ENCODE results near the gene DPH2.

DPH2 gene

DNA sequence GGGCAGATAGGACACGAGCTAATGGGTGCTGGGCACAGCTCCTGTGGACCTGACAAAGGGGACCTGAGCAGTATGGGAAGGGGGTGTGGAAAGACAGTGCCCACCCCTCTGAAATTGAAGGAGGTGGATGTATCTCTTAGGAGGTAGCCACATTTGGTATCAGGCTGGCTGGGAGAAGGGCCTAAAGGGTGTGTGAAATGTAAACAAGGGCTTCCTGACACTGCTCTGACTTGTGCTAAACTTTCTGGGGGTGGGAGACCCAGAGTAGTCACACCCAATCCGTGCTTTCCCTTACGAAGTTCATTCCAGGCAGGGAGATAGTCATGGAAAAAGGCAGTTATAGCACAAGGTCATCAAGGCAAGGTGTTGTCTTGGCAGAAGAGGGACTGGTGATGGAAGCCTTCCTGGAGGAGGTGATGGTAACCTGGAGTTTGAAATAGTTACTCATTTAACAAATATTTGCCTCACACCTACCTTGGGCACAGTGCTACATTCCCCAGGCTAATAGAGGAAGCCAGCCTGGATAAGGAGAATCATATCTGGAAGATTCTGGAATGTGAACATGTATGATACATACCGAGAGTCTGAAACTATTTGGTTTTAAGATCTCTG is 16.3 kb downstream of the DPH2 start:
- DNase-seq: no peak

DNA sequence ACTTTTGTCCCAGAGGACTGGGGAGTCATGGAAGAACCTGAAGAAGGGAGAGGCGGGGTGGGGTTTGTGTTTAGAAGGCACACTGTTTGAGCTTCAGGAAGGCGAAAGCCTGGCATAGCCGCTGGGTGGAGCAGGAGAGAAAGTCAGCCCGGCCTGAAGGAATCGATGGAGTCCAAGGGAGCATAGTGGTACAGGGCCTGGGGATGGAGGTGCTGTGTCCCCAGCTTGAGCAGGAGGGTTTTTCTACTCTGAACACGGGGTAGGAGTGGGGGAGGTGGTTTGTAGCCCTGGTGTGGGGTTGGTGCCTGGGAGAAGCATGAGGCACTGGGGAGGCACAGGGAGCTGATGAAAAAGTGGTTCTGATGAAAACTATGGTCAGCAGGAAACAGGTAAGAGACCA is 16.9 kb downstream of the DPH2 start:
- DNase-seq: no peak

DNA sequence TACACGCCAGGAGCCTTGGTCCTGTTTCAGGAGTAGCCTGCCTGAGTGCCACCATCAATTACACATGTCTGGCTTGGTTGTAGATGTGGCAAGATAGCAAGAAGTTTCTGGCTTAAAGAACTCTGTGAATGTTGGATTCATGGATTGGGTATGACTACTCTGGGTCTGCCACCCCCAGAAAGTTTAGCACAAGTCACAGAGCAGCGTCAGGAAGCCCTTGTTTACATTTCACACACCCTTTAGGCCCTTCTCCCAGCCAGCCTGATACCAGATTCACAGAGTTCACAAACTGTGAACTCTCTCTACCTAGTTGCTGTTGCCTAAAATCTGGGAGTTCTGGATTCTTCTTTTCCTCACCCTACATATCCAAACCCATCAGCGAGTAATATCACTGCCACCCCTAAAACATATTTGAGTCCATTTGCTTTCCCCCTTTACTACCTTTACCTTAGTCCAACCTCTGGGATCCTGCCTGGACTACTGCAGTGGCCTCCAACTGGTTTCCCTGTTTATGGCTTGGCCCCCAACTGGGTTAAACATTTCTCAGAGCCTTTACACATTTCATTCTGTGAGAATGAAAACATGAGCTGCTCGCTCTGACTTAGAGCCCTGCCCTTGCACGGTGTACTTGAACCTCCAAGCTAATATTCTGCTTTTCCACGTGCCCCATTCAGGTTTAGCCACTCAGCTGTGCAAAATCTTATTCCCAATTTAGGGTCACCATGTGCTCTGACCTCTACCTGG is 17.5 kb downstream of the DPH2 start:
- no peak for DNase-seq

DNA sequence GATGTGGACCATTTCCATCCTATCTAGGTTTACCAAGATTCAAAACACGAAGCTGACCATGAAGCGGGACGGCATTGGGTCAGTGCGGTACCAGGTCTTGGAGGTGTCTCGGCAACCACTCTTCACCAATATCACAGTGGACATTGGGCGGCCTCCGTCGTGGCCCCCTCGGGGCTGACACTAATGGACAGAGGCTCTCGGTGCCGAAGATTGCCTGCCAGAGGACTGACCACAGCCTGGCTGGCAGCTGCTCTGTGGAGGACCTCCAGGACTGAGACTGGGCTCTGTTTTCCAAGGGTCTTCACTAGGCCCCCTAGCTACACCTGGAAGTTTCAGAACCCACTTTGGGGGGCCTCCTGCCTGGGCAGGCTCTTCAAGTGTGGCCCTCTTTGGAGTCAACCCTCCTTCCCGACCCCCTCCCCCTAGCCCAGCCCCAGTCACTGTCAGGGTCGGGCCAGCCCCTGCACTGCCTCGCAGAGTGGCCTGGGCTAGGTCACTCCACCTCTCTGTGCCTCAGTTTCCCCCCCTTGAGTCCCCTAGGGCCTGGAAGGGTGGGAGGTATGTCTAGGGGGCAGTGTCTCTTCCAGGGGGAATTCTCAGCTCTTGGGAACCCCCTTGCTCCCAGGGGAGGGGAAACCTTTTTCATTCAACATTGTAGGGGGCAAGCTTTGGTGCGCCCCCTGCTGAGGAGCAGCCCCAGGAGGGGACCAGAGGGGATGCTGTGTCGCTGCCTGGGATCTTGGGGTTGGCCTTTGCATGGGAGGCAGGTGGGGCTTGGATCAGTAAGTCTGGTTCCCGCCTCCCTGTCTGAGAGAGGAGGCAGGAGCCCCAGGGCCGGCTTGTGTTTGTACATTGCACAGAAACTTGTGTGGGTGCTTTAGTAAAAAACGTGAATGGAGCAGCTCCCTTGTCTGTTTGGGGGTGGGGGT is 20.7 kb downstream of the DPH2 start:
- DNase-seq: no peak

DNA sequence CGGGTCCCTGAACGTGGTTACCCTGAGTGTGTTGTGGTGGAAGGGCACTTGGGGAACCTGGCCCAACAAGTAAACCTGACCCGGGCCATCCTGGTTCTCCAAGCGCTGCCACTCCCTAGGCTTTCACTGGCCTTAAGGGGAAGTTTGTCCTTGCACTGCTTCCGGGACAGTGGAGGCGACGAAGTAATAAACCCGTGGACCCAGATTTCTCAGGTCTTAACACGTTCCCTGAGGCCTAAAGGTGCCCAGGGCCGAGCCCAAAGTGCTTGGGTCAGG is 21.3 kb downstream of the DPH2 start:
- DNase-seq: no peak

DNA sequence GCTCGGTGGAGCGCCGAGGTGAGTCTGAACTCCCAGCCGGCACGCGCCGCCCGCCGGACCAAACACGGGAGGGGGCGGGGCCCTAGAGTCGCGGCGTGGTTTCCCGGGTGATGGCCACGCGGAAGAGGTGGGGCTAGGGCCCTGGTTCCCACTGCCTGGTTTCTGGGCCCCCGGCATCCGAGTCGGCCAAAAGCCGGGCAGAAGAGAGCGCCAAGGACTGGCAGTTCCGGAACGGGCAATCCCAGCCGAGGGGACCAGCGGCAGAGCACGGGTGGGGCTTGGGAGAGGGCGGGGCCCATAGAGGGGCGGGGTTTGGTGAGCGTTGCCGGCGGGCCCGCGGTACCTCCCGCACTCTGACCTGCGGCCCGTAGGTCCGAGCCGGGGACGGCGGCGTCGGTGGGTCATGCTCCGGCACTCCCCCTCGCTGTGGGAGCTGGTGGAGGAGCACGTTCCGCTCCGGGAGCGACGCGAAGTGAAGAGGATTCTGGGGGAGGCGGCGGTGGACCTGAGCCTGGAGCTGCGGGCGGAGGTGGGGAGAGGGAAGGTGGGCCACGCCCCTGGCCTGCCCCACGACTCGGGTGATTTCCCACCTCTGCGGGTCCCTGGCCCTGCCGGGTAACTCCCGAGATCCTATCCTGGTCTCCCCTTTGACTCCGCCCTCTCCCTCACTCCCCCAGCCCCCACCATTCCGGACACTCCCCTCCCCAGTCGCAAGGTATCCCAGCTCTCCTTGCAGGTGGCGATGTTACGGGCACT is 21.8 kb downstream of the DPH2 start, which contains the start of gene CCDC24:
TSS of gene CCDC24 (plus strand) at position 124 of the 756 bp plus-strand sequence. CDS start at position 404, 280 bp downstream.
- DNase-seq: no peak

DNA sequence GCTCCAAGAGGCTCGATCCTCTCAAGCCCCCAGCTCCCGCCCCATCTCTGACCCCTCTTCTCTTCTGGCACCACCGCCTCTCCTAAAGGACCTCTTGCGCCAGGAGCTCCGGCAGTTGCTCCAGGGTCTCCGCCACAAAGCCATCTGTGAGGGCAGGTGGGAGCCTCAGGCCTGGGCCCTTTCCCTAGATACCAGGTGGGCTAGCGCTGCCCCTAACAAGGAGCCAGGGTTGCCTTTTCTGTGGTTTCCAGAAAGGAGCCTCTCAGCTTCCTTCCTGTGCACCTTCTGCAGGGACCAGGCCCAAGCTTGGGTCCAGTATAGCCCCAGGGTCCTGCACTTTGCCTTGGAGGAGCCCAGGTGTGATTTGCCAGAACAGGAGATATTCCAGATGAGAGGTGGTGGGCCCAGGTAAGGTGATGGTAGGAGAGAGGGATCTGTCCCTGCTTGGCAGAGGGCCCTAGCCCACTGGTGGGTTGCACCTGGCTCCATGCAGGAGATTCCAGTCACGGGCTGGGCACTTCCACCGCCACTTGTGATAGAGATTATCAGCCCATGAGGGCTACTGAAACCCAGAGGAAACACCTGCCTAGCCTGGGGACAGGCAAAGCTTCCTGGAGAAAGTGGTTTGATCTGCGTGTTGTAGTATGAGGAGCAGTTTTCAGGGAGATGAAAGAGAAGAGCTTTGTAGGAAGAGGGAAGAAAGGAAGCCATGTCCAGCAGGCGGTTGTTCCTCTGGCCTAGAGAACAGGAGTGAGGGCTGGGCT is 22.6 kb downstream of the DPH2 start:
- no peak for DNase-seq

DNA sequence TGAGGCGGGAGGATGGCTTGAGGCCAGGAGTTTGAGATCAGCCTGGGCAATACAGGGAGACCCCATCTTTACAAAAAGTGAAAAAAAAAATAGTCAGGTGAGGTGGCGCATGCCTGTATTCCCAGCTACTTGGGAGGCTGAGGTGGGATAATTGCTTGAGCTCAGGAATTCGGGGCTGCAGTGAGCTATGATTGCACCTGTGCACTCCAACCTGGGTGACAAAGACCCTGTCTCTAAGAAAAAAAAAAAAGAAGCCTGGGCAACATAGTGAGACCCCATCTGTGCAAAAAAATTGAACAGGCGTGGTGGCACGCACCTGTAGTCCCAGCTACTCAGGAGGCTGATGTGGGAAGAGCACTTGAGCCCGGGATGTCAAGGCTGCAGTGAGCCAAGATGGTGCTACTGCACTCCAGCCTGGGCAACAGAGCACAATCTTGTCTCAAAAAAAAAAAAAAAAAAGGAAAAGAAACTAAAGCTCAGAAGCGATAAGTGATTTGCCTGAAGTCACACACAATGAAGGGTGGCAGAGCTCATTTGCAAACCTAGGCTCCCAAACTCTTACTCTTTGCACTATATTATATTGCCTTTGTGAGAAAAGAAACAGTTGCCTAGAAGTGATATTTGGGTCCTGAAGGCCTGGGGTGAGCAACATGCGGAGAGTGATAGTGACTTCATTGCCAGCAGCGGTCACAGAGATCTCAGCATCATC is 23.6 kb downstream of the DPH2 start:
- no peak for DNase-seq

DNA sequence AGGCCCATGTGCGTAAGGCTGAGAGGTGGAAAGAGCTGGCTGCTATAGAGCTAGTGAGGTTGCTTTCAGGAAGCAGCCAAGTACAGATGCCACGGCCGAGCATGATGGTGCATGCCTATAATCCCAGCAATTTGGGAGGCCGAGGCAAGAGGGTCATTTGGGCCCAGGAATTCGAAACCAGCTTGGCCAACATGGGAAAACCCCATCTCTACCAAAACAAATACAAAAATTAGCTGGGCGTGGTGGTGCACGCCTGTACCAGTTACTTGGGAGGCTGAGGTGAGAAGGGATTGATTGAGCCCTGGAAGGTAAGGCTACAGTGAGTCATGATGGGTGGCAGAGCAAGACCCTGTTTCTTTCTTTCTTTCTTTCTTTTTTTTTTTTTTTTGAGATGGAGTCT is 24.3 kb downstream of the DPH2 start:
- DNase-seq: no peak

DNA sequence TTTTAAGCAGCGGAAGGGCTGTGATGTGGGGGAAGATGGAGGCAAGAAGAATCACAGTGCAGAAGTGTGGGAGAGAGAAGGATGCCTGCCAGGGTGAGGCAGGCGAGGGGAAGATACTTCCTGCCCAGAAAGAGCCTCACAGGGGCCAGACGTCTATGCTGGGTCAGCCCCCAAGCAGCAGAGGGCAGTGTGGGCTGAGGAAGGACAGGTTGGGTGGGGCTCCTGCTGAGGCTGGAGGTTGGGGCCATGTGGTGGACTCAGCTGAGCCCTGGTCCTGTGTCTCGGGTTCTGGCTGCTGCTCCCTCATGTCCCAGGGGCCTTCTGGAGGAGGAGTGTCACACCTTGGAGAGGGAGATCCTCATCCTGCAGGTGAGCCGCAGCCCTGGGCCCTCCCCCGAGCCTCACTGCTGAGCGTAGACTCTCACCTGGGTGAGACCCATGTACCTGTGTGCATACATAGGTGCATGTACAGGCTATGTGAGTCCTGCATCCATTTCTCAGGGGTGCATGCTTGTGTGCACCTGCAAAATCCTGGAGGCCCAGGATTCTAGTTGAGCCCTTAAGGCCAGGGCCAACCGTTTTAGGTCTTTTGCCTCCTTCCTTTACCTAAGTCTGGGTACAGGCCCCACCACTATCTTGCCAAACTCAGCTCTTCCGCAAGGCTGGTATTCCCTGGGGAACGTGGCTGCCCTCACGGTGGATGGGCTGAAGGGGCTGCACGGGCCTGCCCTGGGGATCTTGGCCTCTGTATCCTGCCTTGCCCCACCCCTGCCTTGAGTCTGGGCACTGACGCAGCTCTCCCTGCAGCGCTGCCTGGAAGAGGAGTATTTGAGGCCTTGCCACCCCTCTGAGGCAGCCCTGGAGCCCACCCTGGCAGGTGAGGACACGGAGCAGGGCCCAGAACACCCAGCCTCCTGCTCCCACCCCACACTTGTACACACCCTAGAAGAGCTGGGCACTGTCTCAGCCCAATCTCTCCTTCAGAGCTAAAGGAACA is 25.3 kb downstream of the DPH2 start:
- DNase-seq: no peak

DNA sequence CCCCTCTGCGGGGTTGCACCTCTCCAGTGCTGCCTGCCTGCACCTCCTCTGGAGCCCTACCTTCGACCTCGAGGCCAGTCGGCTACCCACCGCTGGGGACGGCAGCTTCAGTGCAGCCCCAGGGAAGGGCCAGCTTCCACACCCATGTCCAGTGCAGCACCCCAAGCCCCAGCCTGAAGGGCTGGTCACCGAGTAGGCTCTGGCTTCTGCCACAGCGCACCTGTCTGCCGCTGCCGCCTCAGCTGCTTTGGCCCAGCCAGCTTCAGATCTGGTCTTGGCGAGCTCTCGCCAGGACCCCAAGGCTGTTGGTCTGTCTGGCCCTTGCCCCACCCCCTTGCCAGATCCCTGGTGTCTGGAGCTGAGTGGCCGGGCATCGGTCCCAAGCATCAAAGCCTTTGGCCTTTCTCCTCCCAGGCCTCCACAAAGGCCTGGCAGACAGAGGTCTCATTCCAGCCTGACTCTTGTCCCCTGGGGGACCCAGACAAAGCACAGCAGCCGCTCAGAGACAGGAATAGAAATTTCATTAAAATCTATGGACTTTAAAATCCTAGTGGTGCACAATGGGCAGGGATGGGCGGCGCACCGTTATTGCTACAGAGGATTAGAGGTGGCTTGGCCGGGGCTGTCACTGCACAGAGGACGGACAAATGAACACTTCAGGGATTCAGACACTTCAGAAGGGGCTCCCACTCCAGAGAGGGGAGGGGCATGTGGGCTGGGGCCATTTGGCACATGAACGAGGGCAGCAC is 26.3 kb downstream of the DPH2 start:
- DNase-seq: no peak

DNA sequence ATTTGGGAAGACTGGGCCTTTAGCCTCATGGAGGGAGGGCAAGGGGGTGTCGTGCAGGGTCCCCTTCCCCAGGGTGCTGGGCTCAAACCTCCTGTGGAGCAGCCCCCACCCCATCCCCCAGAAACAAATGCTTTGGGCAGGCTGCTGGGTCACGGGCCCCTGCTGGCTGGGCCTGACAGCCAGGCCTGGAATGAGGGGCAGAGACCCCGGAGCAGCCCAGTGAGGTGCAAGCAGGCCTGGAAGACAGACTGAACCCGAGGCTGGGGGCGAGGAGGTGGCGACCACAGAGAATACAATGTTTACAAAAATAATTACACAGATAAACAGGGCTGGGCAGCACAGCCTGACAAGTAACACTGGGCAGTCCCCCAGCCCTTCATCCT is 26.9 kb downstream of the DPH2 start:
- no peak for DNase-seq

DNA sequence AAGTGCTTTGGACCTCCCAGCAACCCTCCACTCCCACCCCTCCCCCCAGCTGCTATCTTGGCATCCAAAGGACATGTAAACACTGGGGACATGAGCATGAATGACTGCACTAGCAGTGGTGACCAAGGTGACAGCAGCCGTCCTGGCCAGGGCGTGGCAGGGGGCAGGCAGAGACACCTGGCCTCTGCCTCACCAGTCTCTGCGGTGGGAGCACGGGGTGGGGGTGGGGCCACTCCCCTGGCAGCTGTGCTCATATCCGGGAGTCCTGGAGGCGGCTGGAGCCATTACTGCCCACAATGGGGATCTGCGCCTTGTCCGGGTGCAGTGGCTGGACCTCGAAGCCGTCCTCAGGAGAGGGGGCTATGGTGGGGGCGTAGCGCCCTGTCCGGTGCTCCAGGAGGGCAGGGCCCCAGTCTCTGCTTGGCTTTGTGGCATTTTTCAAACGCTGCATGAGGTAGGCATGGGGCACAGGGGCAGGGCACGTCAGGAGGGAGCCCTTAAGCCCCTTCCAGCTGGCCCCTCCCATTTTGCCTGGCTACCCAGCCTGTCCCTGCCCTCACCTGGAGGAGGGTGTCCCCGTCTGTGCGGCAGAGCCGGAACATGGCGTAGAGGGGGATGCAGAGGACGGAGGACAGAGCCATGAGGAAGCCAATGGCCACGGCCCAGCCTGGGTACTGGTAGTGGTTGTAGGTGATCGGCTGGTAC is 27.6 kb downstream of the DPH2 start:
- DNase-seq: no peak

DNA sequence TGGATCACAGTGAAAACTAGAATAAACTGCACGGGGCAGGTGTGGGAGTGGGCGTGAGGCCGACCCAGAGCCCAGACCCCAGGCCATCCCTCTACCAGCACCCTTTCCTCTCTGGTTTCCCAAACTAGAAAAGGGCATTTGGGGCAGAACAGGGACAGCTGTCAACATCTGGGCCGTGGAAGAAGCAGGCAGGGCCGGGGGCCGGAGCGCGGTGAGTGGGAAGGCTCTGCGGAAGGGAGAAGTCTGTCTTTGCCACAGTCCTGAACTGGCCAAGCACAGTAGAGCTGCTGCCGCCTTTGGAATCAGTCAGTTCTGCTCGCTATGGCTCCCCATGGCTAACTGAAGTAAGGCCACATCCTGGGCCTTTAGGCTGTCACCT is 28.2 kb downstream of the DPH2 start:
- no peak for DNase-seq

DNA sequence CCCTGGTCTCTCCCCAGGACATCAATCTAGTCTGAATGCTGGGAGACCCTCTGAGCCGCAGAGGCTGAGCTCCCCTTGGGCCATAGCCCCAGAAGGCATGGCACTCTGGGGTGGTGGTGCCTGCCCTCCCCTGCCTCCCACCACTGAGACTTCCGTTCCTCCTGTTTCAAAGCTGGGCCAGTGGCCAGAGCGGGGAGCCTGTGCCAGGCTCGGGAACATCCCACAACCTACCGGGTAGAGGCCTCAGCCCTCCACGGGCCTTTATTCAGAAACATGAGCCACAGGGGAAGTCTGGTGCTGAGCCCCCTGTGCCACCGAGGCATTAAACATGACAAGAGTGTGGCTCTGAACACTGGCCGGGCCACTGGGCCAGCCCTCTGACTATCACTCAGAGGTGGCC is 29.6 kb downstream of the DPH2 start:
- no peak for DNase-seq

DNA sequence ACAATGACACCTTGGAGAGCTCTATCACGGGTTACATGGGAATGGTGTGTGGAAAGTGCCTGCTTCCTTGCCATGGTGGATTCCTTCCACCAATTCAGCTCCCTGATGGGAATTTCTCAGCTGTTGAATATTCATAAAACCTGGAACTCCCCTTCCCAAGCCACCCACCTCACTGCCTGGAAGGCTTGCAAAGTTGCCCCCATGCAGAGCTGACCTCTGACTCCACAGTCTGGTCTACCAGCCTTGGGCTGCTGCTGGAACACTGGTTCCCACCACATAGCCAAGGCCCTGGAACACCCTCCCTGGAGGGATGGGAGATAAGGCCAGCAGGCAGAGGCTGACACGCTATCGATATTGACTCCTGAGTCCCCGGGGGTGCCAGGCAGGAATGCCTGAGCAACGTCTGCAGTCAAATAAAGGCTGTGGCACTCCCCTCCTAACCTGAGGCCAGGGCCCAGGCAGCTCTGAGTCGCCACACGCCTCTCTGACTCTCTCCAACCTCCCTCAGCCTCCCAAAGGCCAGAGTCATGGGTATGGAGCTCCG is 30.4 kb downstream of the DPH2 start:
- no peak for DNase-seq

DNA sequence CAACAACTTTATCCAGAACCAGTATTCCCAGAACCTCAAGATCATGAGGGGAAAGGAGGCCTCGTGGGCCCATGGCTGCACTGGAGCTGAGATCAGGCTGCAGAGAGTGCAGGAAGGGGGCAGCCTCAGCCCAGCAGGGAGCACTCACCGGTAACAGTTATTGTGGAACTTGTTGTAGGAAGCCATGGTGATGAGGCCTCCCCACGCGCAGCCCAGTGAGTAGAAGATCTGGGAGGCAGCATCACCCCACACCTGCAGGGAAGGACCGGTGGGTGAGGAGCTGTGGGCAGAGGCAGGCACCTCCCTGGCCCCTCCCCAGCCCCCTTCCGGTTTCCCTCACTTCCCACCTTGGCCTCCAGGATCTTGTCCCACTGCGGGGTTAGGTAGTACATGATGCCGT is 32.4 kb downstream of the DPH2 start:
- no peak for DNase-seq

DNA sequence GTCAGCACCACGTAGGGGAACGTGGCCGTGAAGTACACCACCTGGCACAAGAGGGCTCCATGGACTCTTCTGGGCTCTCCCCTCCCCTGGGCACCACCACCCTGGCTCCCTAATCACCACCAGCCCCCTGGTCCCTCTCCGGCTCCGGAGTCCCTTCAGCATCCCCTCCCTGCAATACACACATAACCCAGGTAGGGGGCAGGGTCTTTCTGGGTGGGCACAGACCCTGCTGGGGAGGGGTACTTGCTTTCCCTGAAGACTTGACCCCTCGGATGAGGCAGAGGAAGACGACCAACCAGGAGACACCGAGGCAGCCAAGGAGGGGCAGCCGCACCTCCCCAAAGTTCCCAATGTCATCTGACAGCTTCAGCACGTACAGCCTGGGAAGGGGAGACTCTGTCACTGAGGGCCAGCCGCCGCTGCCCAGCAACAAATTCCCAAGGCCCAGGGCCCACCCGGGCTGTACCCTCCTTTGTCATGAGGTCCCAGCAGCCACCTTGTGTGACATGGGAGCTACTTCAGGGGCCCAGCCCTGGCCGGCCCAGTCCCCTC is 32.9 kb downstream of the DPH2 start:
- no peak for DNase-seq

DNA sequence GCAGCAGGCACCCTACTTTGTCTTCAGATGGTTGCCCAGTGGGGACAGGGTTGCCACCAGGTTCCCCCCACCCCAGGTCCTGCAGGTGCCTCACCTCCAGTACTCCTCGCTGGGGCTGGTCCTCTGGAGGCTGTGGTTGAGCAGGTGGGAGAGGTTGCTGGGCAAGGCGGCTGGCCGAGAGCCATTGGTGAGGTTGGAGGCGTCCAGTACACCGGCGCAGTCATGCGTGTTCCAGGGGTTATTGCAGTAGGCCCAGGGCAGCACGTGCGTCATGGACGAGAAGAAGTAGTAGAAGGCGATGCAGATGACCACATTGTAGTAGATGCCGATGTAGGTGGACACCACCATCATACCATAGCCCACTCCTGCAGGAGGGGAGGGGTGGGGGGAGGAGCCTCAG is 38.4 kb downstream of the DPH2 start:
- no peak for DNase-seq
